GM19438 (cell line): Measurements from ENCODE around the gene PAAF1.
"Not testable (repeated sequence)": the region's sequence is repeated elsewhere in the genome, so short reads cannot be mapped to it uniquely, and the experiment has no call there.

Experiments used
- ATAC-seq: cut with Tn5 transposase; IDR thresholded peaks from one replicate; pipeline ENCODE4 v1.9.1; 2021; ENCODE audit warnings: low read depth; ENCODE audit not compliant: unreplicated experiment

Gene PAAF1

GRCh38 chr11:73878771-73879170 is 2.0 kb downstream of the PAAF1 start:
- ATAC-seq: no peak

- not testable (repeated sequence) for ATAC-seq
Observed at GRCh38 chr11:73880449-73880848, 3.6 kb downstream of the PAAF1 start.

GRCh38 chr11:73883856-73884255 is 7.1 kb downstream of the PAAF1 start:
- ATAC-seq: no peak

- ATAC-seq: no peak
Observed at GRCh38 chr11:73888244-73888643, 11.4 kb downstream of the PAAF1 start.

- ATAC-seq: no peak
Observed at GRCh38 chr11:73889019-73889418, 12.2 kb downstream of the PAAF1 start.

GRCh38 chr11:73889536-73889935 is 12.7 kb downstream of the PAAF1 start:
- ATAC-seq: no peak

- ATAC-seq: no peak
Observed at GRCh38 chr11:73893041-73893440, 16.2 kb downstream of the PAAF1 start.

GRCh38 chr11:73894725-73895335 is 18.0 kb downstream of the PAAF1 start:
- no peak for ATAC-seq

GRCh38 chr11:73902303-73902702 is 25.5 kb downstream of the PAAF1 start:
- no peak for ATAC-seq

- ATAC-seq: no peak
Observed at GRCh38 chr11:73907191-73907590, 30.4 kb downstream of the PAAF1 start.

- ATAC-seq: no peak
Observed at GRCh38 chr11:73912026-73912425, 35.2 kb downstream of the PAAF1 start.

GRCh38 chr11:73913472-73913871 is 36.7 kb downstream of the PAAF1 start:
- no peak for ATAC-seq

- no peak for ATAC-seq
Observed at GRCh38 chr11:73914284-73914683, 37.5 kb downstream of the PAAF1 start.

- ATAC-seq: no peak
Observed at GRCh38 chr11:73916435-73916834, 39.6 kb downstream of the PAAF1 start.

GRCh38 chr11:73921180-73921579 is 44.4 kb downstream of the PAAF1 start:
- ATAC-seq: no peak

GRCh38 chr11:73929388-73929787 is 52.6 kb downstream of the PAAF1 start:
- ATAC-seq: no peak

- ATAC-seq: no peak
Observed at GRCh38 chr11:73931039-73931645, 54.3 kb downstream of the PAAF1 start.

GRCh38 chr11:73931951-73932350 is 55.2 kb downstream of the PAAF1 start:
- ATAC-seq: no peak

- ATAC-seq: no peak
Observed at GRCh38 chr11:73932781-73933180, 56.0 kb downstream of the PAAF1 start.

GRCh38 chr11:73936047-73936446 is 59.2 kb downstream of the PAAF1 start:
- ATAC-seq: not testable (repeated sequence)

GRCh38 chr11:73939096-73939495 is 62.3 kb downstream of the PAAF1 start:
- ATAC-seq: no peak

GRCh38 chr11:73940801-73941570 is 64.2 kb downstream of the PAAF1 start:
- no peak for ATAC-seq
